GM21723 (cell line): ENCODE measurements around the gene ITSN1.

Experiments used
- ATAC-seq: cut with Tn5 transposase; IDR thresholded peaks from one replicate; pipeline ENCODE4 v1.9.1; 2021; ENCODE audit warnings: mild to moderate bottlenecking, moderate library complexity; ENCODE audit not compliant: unreplicated experiment

ITSN1 gene

GRCh38 chr21:33945652-33946270, 303.5 kb downstream of the ITSN1 start:
- ATAC-seq = no peak

- peak; percentile 67 for ATAC-seq
These were observed 305.3 kb downstream of the ITSN1 start for GRCh38 chr21:33947451-33948095.

GRCh38 chr21:33948096-33948950, 306.0 kb downstream of the ITSN1 start:
- peak; percentile 44 for ATAC-seq

- ATAC-seq = no peak
These were observed 306.7 kb downstream of the ITSN1 start for GRCh38 chr21:33948951-33949444.
